A673 (cell line): ENCODE measurements around the gene TIGD2. TPM values are rescaled to one million over a fixed set of nuclear protein-coding genes. Genes with fewer than 3 reads are reported as not detected.

Experiments
- BruUV-seq: library from RNA; stranded (reverse); fragments of 400-500 nt; replicated peaks from 2 replicates; lab custom pipeline; 2021; lab: Mats Ljungman, UMichigan
- CTCF ChIA-PET: fragments of 300-600 bp; sonication (Branson Sonifier 250); formaldehyde crosslinking; loops from one replicate; lab custom pipeline; 2022; ENCODE audit warnings: antibody characterized with exemption; lab: Charles Lee
- POLR2A ChIA-PET: fragments of 300-600 bp; sonication (Branson Sonifier 250); formaldehyde crosslinking; loops from one replicate; lab custom pipeline; 2022; ENCODE audit warnings: antibody characterized with exemption; ENCODE audit not compliant: low non-redundant PET; lab: Charles Lee
- DNase-seq: peaks from one replicate; pipeline ENCODE4 v3.0.0-alpha.2; 2015; ENCODE audit warnings: low spot score
- H3K27ac ChIP-seq: fragments of 200-600 bp; sonication (generic); 2 replicates; pipeline ENCODE4 v1.5.1; 2016; ENCODE audit warnings: mixed run types, low read depth, mild to moderate bottlenecking, mixed read lengths, antibody characterized with exemption, low read length; ENCODE audit not compliant: poor library complexity, severe bottlenecking
- H3K27me3 ChIP-seq: fragments of 200-600 bp; sonication (generic); replicated peaks from 2 replicates; pipeline ENCODE4 v1.6.1; 2017; ENCODE audit warnings: mixed run types, low read depth, mild to moderate bottlenecking, mixed read lengths, antibody characterized with exemption, low read length; ENCODE audit not compliant: insufficient read depth, poor library complexity
- H3K36me3 ChIP-seq: fragments of 200-600 bp; sonication (generic); 2 replicates; pipeline ENCODE4 v1.6.1; 2016; ENCODE audit warnings: mixed run types, mild to moderate bottlenecking, mixed read lengths, antibody characterized with exemption, low read length; ENCODE audit not compliant: insufficient read depth, poor library complexity, severe bottlenecking
- H3K4me1 ChIP-seq: fragments of 200-600 bp; sonication (generic); 2 replicates; pipeline ENCODE4 v1.6.1; 2017; ENCODE audit warnings: mixed run types, mild to moderate bottlenecking, mixed read lengths, antibody characterized with exemption, low read length; ENCODE audit not compliant: insufficient read depth, poor library complexity, severe bottlenecking
- H3K4me3 ChIP-seq: fragments of 200-600 bp; sonication (generic); 2 replicates; pipeline ENCODE4 v1.5.1; 2016; ENCODE audit warnings: low read depth, mixed run types, mild to moderate bottlenecking, mixed read lengths, low read length; ENCODE audit not compliant: poor library complexity, severe bottlenecking
- H3K9me3 ChIP-seq: fragments of 200-600 bp; sonication (generic); 2 replicates; pipeline ENCODE4 v1.6.1; 2016; ENCODE audit warnings: mixed run types, low read depth, mild to moderate bottlenecking, mixed read lengths, antibody characterized with exemption, low read length; ENCODE audit not compliant: poor library complexity, severe bottlenecking
- EZH2 ChIP-seq: fragments of 200-600 bp; sonication (generic); IDR thresholded peaks from 2 replicates; pipeline ENCODE4 v1.6.1; 2017; ENCODE audit warnings: borderline replicate concordance, low read depth, mild to moderate bottlenecking, mixed read lengths, antibody characterized with exemption, low read length; ENCODE audit not compliant: poor library complexity, severe bottlenecking
- intact Hi-C: fragments of 100-400 bp; cut with micrococcal nuclease; formaldehyde crosslinking; loops from one replicate; pipeline ENCODE4 v1.10.0; 2022; ENCODE audit not compliant: unreplicated experiment
- total RNA-seq: library from RNA; stranded (reverse); gene quantifications from 2 replicates; pipeline ENCODE4 v1.2.3, GENCODE V29; 2021
- TF ChIP-seq, protein P1 (sequence below): fragments of 300-800, 200-600 bp; sonication (generic); conservative IDR thresholded peaks from 2 replicates; pipeline ENCODE4 v1.5.1; 2017; ENCODE audit warnings: low read depth, mild to moderate bottlenecking, antibody characterized with exemption, low read length, moderate library complexity, mixed read lengths

Gene TIGD2
- total RNA-seq, 1 experiment from 2014 or later, result 2.8 TPM

DNA sequence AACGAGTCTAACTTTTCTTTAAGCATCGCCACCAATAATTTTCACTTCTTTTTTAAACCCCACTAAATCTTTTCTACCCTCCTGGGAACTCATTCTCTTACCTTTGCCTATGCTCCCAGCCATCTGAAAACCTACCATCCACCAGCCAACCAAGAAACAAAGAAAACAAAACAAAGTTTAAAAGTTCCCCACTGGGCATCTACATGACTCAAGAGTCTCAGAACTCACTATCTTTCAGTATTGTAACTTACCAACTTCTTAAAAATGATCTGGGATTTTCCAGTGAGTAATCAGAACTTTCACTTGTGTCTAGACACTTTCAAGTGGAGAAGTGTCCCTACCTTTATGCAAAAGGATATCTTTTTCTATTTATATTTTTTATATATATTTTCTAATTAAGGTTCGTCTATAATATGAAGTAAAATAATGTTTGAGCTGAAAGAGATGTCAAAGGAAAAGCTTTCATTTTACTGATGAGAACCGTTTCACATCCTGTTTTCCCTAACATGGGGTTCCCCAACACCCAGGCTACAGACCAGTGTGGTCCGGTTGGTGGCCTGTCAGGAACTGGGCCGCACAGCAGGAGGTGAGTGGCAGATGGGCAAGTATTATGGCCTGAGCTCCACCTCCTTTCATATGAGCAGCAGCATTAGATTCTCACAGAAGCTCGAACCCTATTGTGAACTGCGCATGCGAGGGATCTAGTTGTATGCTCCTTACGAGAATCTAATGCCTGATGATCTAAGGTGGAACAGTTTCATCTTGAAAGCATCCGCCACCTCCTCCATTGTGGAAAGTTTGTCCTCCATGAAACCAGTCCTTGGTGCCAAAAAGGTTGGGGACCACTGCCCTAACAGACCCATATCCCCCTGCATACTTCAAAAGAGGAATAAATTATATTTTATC lies 9.8 kb upstream of the TIGD2 start:
- no peaks in the 10 kb centered on the region for H3K27me3 ChIP-seq
- DNase-seq, result no peak
- H3K4me1 ChIP-seq, result no peaks in the 10 kb centered on the region
- BruUV-seq, result no TSS peak
- intact Hi-C loops, result no loop called here
- H3K36me3 ChIP-seq, result no peaks in the 10 kb centered on the region
- no peak for TF ChIP-seq EZH2
- TF ChIP-seq, protein P1, sequence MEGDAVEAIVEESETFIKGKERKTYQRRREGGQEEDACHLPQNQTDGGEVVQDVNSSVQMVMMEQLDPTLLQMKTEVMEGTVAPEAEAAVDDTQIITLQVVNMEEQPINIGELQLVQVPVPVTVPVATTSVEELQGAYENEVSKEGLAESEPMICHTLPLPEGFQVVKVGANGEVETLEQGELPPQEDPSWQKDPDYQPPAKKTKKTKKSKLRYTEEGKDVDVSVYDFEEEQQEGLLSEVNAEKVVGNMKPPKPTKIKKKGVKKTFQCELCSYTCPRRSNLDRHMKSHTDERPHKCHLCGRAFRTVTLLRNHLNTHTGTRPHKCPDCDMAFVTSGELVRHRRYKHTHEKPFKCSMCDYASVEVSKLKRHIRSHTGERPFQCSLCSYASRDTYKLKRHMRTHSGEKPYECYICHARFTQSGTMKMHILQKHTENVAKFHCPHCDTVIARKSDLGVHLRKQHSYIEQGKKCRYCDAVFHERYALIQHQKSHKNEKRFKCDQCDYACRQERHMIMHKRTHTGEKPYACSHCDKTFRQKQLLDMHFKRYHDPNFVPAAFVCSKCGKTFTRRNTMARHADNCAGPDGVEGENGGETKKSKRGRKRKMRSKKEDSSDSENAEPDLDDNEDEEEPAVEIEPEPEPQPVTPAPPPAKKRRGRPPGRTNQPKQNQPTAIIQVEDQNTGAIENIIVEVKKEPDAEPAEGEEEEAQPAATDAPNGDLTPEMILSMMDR, result no peak
- ChIA-PET POLR2A (no interaction called here), CTCF (no interaction called here)
- no peak overlapping the region for H3K4me3 ChIP-seq
- no peak overlapping the region for H3K27ac ChIP-seq
- no peaks in the 10 kb centered on the region for H3K9me3 ChIP-seq

GRCh38 chr4:89105726-89106125 lies 5.6 kb upstream of the TIGD2 start:
- Histone ChIP-seq H3K27me3 (peaks cover 17% of the 10 kb centered on the region), H3K9me3 (no peaks in the 10 kb centered on the region), H3K4me1 (peaks cover 5% of the 10 kb centered on the region), H3K4me3 (no peak overlapping the region), H3K27ac (no peak overlapping the region), H3K36me3 (no peaks in the 10 kb centered on the region)
- no peak for DNase-seq
- CTCF ChIA-PET, result no interaction called here
- BruUV-seq, result no TSS peak
- TF ChIP-seq, protein P1, result no peak
- TF ChIP-seq EZH2, result no peak
- POLR2A ChIA-PET, result no interaction called here
- intact Hi-C loops, result no loop called here

GRCh38 chr4:89108091-89108490 lies 3.2 kb upstream of the TIGD2 start:
- BruUV-seq, result no TSS peak
- POLR2A ChIA-PET, result no interaction called here
- Histone ChIP-seq H3K27ac (no peak overlapping the region), H3K27me3 (peaks cover 17% of the 10 kb centered on the region), H3K4me1 (peaks cover 5% of the 10 kb centered on the region), H3K36me3 (no peaks in the 10 kb centered on the region), H3K9me3 (no peaks in the 10 kb centered on the region), H3K4me3 (no peak overlapping the region)
- no peak for TF ChIP-seq EZH2
- CTCF ChIA-PET, result no interaction called here
- intact Hi-C loops, result no loop called here
- no peak for DNase-seq
